IMR-90 (cell line): ENCODE data around the gene PTMS.

ENCODE experiments used
- MXI1 ChIP-seq: IDR thresholded peaks from 2 replicates; pipeline ENCODE4 v1.6.1; 2012; ENCODE audit warnings: low read depth, mild to moderate bottlenecking, low read length, moderate library complexity, borderline replicate concordance
- POLR2A ChIP-seq: IDR thresholded peaks from 2 replicates; pipeline ENCODE4 v1.6.1; 2012; ENCODE audit warnings: mild to moderate bottlenecking, low read depth, low read length
- SMC3 ChIP-seq: fragments of 150-350 bp; IDR thresholded peaks from 2 replicates; pipeline ENCODE4 v1.6.1; 2016; ENCODE audit warnings: low read depth, mild to moderate bottlenecking, antibody characterized with exemption, low read length, moderate library complexity
- TF ChIP-seq, protein P1 (sequence below): conservative IDR thresholded peaks from 2 replicates; pipeline ENCODE4 v1.5.1; 2012; ENCODE audit warnings: mild to moderate bottlenecking, low read depth, low read length, improper control_type of control experiment

DNA sequence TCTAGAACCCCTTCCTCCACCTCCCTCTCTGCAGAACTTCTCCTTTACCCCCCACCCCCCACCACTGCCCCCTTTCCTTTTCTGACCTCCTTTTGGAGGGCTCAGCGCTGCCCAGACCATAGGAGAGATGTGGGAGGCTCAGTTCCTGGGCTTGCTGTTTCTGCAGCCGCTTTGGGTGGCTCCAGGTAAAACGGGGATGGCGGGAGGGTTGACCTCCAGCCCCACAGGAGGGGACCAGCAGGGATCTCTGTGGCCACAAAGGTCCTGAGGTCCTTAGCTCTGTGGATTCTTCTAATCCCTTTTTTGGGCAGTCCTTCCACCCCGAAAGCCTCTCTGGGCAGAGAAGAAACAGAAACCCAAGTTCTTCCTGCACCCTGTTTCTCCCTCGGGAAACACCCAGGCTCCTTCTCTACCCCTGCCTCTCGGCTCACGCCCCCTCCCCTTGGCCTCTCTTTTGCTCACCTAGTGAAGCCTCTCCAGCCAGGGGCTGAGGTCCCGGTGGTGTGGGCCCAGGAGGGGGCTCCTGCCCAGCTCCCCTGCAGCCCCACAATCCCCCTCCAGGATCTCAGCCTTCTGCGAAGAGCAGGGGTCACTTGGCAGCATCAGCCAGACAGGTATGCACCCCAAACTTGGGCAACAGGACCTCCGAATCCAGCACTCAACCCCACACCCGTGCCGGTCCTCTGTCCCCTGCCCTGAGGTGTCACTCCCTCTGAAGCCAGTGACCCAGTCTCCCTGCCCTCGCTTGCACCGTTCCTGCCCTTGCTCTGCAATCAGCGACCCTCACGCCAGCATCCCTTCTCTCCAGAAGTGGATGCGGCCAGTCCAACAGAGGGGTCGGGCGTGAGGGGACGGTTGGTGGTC lies 6.8 kb downstream of the PTMS start:
- TF ChIP-seq, protein P1, sequence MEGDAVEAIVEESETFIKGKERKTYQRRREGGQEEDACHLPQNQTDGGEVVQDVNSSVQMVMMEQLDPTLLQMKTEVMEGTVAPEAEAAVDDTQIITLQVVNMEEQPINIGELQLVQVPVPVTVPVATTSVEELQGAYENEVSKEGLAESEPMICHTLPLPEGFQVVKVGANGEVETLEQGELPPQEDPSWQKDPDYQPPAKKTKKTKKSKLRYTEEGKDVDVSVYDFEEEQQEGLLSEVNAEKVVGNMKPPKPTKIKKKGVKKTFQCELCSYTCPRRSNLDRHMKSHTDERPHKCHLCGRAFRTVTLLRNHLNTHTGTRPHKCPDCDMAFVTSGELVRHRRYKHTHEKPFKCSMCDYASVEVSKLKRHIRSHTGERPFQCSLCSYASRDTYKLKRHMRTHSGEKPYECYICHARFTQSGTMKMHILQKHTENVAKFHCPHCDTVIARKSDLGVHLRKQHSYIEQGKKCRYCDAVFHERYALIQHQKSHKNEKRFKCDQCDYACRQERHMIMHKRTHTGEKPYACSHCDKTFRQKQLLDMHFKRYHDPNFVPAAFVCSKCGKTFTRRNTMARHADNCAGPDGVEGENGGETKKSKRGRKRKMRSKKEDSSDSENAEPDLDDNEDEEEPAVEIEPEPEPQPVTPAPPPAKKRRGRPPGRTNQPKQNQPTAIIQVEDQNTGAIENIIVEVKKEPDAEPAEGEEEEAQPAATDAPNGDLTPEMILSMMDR, result no peak
- TF ChIP-seq SMC3 (no peak), POLR2A (no peak), MXI1 (no peak)
